K562 (cell line): ENCODE data around the gene DBNDD2. TPM values are rescaled to one million over a fixed set of nuclear protein-coding genes. Genes with fewer than 3 reads are reported as not detected.
A peak's percentile ranks its signal among the peaks of the same experiment; 100 is the strongest.

Experiments
- ATAC-seq: fragments of 200-7000 bp; cut with Tn5 transposase; 3 replicates; pipeline ENCODE4 v1.9.1; 2020; ENCODE audit warnings: moderate library complexity
- BruUV-seq: library from RNA; stranded (reverse); fragments of 400-500 nt; replicated peaks from 2 replicates; lab custom pipeline; 2021; lab: Mats Ljungman, UMichigan
- CTCF ChIA-PET: fragments of 300-600 bp; formaldehyde crosslinking; extraction: SDS; loops from one replicate; lab custom pipeline; 2021; ENCODE audit warnings: low intra/inter-chr PET ratio; lab: Yijun Ruan, JAX
- POLR2A ChIA-PET: fragments of 300-600, 350-650 bp; sonication (Branson Sonifier 250); formaldehyde crosslinking; extraction: SDS; loops from one replicate; lab custom pipeline; 2021; ENCODE audit warnings: antibody characterized with exemption, inconsistent platforms; lab: Yijun Ruan, JAX
- DNase-seq, 4 experiments: peaks; one replicate each; pipeline versions ENCODE4 v3.0.0 to v3.0.0-alpha.2; 2011 to 2018; ENCODE audit warnings: low spot score in 3 of 4, mixed read lengths in 3 of 4; ENCODE audit errors: extremely low read depth in 1 of 4
- FAIRE-seq: peaks from 2 replicates; lab custom pipeline; 2011; peaks lifted over from hg19 to GRCh38; lab: Jason Lieb, UNC
- H2AFZ ChIP-seq: 2 replicates; pipeline ENCODE4 v1.6.0; 2011; ENCODE audit warnings: low read depth, low read length, control low read depth, inconsistent platforms
- H3K27ac ChIP-seq: fragments of 200-600 bp; 3 replicates; pipeline ENCODE4 v1.8.0; 2011; ENCODE audit warnings: low read depth, mild to moderate bottlenecking, control low read depth, inconsistent platforms, low read length, moderate library complexity, mixed read lengths; ENCODE audit errors: extremely low read depth
- H3K27me3 ChIP-seq, 2 experiments: fragments of 300-600 bp in 1 of 2; 2 replicates in 1 of 2; 3 replicates in 1 of 2; pipeline versions ENCODE4 v1.6.0 to v1.8.0; 2011; ENCODE audit warnings: inconsistent platforms in 2 of 2, low read length in 2 of 2, mild to moderate bottlenecking in 1 of 2, mixed read lengths in 1 of 2, moderate library complexity in 1 of 2; ENCODE audit not compliant: control insufficient read depth in 2 of 2, insufficient read depth in 2 of 2
- H3K36me3 ChIP-seq: fragments of 300-600 bp; 3 replicates; pipeline ENCODE4 v1.8.0; 2011; ENCODE audit warnings: mild to moderate bottlenecking, low read length, inconsistent platforms; ENCODE audit not compliant: control insufficient read depth, insufficient read depth
- H3K4me1 ChIP-seq, 2 experiments: fragments of 200-600 bp in 1 of 2; replicated peaks in 1 of 2; 2 replicates in 1 of 2; 3 replicates in 1 of 2; pipeline versions ENCODE4 v1.5.1 to v1.8.0; 2011; ENCODE audit warnings: inconsistent platforms in 2 of 2, low read length in 2 of 2, mild to moderate bottlenecking in 1 of 2, mixed read lengths in 1 of 2, moderate library complexity in 1 of 2; ENCODE audit not compliant: control insufficient read depth in 2 of 2, insufficient read depth in 2 of 2
- H3K4me2 ChIP-seq: 2 replicates; pipeline ENCODE4 v1.6.1; 2011; ENCODE audit warnings: low read length, control low read depth, inconsistent platforms, mixed read lengths; ENCODE audit not compliant: insufficient read depth
- H3K4me3 ChIP-seq: fragments of 200-600 bp; sonication (generic), shearing (Covaris generic); 2 replicates; pipeline ENCODE4 v1.5.1; 2016; ENCODE audit warnings: control low read depth, inconsistent platforms
- H3K79me2 ChIP-seq: fragments of 200-600 bp; 3 replicates; pipeline ENCODE4 v1.8.0; 2011; ENCODE audit warnings: low read length, inconsistent platforms; ENCODE audit not compliant: control insufficient read depth, insufficient read depth
- H3K9ac ChIP-seq, 2 experiments: 2 replicates each; pipeline versions ENCODE4 v1.6.0 to v1.6.1; 2011; ENCODE audit warnings: low read depth in 2 of 2, low read length in 2 of 2, control low read depth in 1 of 2, inconsistent platforms in 1 of 2, mild to moderate bottlenecking in 1 of 2, mixed read lengths in 1 of 2; ENCODE audit not compliant: insufficient read depth in 1 of 2
- H3K9me1 ChIP-seq: one replicate; pipeline ENCODE4 v1.6.0; 2011; ENCODE audit warnings: inconsistent platforms, mild to moderate bottlenecking, low read length, moderate library complexity; ENCODE audit not compliant: control insufficient read depth, insufficient read depth
- H3K9me3 ChIP-seq: replicated peaks from 2 replicates; pipeline ENCODE4 v1.5.1; 2011; ENCODE audit warnings: low read depth, low read length, inconsistent platforms; ENCODE audit not compliant: control insufficient read depth, insufficient read depth
- H4K20me1 ChIP-seq: replicated peaks from 2 replicates; pipeline ENCODE4 v1.6.1; 2011; ENCODE audit warnings: low read length, inconsistent platforms, mixed read lengths; ENCODE audit not compliant: control insufficient read depth, insufficient read depth
- GATAD2A ChIP-seq: fragments of 450-650 bp; IDR thresholded peaks from 2 replicates; pipeline ENCODE4 v1.6.1; 2017
- ILF3 ChIP-seq: fragments of 450-650 bp; IDR thresholded peaks from 2 replicates; pipeline ENCODE4 v1.6.1; 2018; ENCODE audit warnings: antibody characterized with exemption, mild to moderate bottlenecking, moderate library complexity, borderline replicate concordance
- NFE2 ChIP-seq: IDR thresholded peaks from 2 replicates; pipeline ENCODE4 v1.6.1; 2014; ENCODE audit warnings: antibody characterized with exemption, low read depth
- REST ChIP-seq, 2 experiments: fragments of 450-650 bp; formaldehyde crosslinking in 1 of 2; IDR thresholded peaks; 2 replicates each; pipeline versions ENCODE4 v1.4.0 to v1.6.1; 2014 to 2020; ENCODE audit warnings: mild to moderate bottlenecking in 2 of 2, borderline replicate concordance in 1 of 2, low read depth in 1 of 2
- ZNF121 ChIP-seq: sonication (generic); formaldehyde crosslinking; conservative IDR thresholded peaks from 2 replicates; pipeline ENCODE4 v1.8.0; 2022; ENCODE audit warnings: missing genetic modification reagents
- ZNF134 ChIP-seq: fragments of 250-450 bp; sonication (Bioruptor Pico); conservative IDR thresholded peaks from 2 replicates; pipeline ENCODE4 v1.4.0; 2020
- ZNF41 ChIP-seq: fragments of 250-450 bp; sonication (Bioruptor Pico); conservative IDR thresholded peaks from 2 replicates; pipeline ENCODE4 v1.4.0; 2020; ENCODE audit warnings: mild to moderate bottlenecking
- ZNF695 ChIP-seq: fragments of 450-650 bp; formaldehyde crosslinking; IDR thresholded peaks from 2 replicates; pipeline ENCODE4 v1.4.0; 2020; ENCODE audit warnings: mild to moderate bottlenecking, moderate library complexity
- ZNF75A ChIP-seq: fragments of 450-650 bp; formaldehyde crosslinking; IDR thresholded peaks from 2 replicates; pipeline ENCODE4 v1.4.0; 2020; ENCODE audit warnings: mild to moderate bottlenecking
- WGBS: fragments of 100-300 bp; shearing (Covaris generic); methylation state at CpG from one replicate; pipeline ENCODE4 v1.1.6; 2016; ENCODE audit warnings: low coverage, mixed read lengths; ENCODE audit not compliant: insufficient coverage; ENCODE audit errors: missing lambda C conversion rate; 5-methylcytosine and 5-hydroxymethylcytosine counted together
- in situ Hi-C: fragments of 300-500 bp; cut with MboI; formaldehyde crosslinking; loops from 4 replicates; pipeline ENCODE4 v1.15.0; 2018; ENCODE audit warnings: inconsistent platforms, mixed read lengths
- intact Hi-C: fragments of 100-400 bp; cut with micrococcal nuclease; formaldehyde crosslinking; loops from 2 replicates; pipeline ENCODE4 v1.14.2; 2022
- polyA plus RNA-seq, 8 experiments: library from polyadenylated mRNA; depleted of rRNA in 4 of 8; stranded (reverse) in 5 of 8; unstranded in 3 of 8; fragments of >200 nt; fragmentation: Nextera tagmentation in 2 of 8; fragmentation: Illumina TruSeq in 1 of 8; extraction: Ambion mirVana in 2 of 8; extraction: Trizol in 1 of 8; gene quantifications; 2 replicates each; pipeline versions ENCODE4 v1.2.1 to v1.2.3, GENCODE V29; 2011 to 2014; ENCODE audit warnings: inconsistent platforms in 1 of 8, missing spikeins in 1 of 8
- total RNA-seq, 7 experiments: library from RNA; depleted of rRNA in 6 of 7; stranded (reverse); fragments of >200 nt in 6 of 7; fragmentation: Illumina TruSeq in 2 of 7; extraction: Trizol in 2 of 7; gene quantifications; 2 replicates each; pipeline versions ENCODE4 v1.2.1 to v1.2.3, GENCODE V29; 2011 to 2021; ENCODE audit warnings: low replicate concordance in 1 of 7
- TF ChIP-seq, protein P1 (sequence below): fragments of 450-650 bp; formaldehyde crosslinking; IDR thresholded peaks from 2 replicates; pipeline ENCODE4 v1.4.0; 2020; ENCODE audit warnings: mild to moderate bottlenecking, moderate library complexity
- TF ChIP-seq, protein P2 (sequence below): sonication (generic); formaldehyde crosslinking; IDR thresholded peaks from 2 replicates; pipeline ENCODE4 v1.8.0; 2022; ENCODE audit warnings: mild to moderate bottlenecking, missing genetic modification reagents, borderline replicate concordance

DBNDD2 gene
- total and polyA plus RNA-seq, 9 of the 15 experiments (the other 6 are each of a cell fraction or from before 2014, with no cell fraction given): 12.8 to 64.0 (median 35.8) TPM

DNA sequence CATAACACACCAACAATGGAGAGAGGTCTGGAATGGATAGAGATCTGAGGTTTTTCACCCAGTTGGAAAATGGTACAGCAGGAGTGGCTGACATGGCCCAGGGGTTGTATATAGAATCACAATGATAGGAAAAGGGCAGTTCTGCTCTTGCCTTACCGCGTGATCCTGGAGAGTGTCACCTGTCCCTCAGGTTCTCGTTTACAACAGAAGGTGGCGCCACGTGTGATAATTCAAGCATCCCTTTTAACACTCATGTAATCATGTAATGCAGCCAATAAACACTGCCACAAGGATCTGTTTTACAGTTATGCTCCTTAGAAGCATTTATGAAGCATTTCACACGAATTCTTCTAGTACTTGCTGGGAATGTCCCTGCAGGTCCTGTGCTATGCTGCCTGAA is 48.5 kb downstream of the DBNDD2 start:
- no TSS peak for BruUV-seq
- Histone ChIP-seq H3K27ac (no peak overlapping the region), H3K9me1 (no peaks in the 10 kb centered on the region), H3K79me2 (no peaks in the 10 kb centered on the region), H3K9me3 (no peaks in the 10 kb centered on the region), H3K4me1 (no peaks in the 10 kb centered on the region), H3K4me3 (no peak overlapping the region), H3K9ac (no peak overlapping the region), H3K4me2 (no peak overlapping the region), H2AFZ (no peak overlapping the region), H3K27me3 (peaks cover 17 to 19% of the 10 kb centered on the region in 2 experiments), H3K36me3 (no peaks in the 10 kb centered on the region), H4K20me1 (no peaks in the 10 kb centered on the region)
- ChIA-PET CTCF (interaction anchor here (1.2 kb wide), 1 partner anchor 315 kb away, joined by 4 read pairs; no protein-coding TSS in a partner anchor), POLR2A (no interaction called here)
- intact Hi-C loops (loop anchor here (5.0 kb wide), 1 partner anchor 316 kb away; no protein-coding TSS in a partner anchor), in situ Hi-C loops (loop anchor here (10.0 kb wide), 1 partner anchor 318 kb away; no protein-coding TSS in a partner anchor)
- peak; percentile 76 for FAIRE-seq
- WGBS: 2% methylated on average over 6 of the region's 6 CpGs
- peak; percentile 83 for ATAC-seq
- DNase-seq: peak in 3 of 4 experiments; percentile 34 to 55 (median 49)
- no peak for TF ChIP-seq ZNF75A (CRISPR knock-in tag)
- TF ChIP-seq ZNF121 (CRISPR knock-in tag): no peak
- TF ChIP-seq GATAD2A: no peak
- TF ChIP-seq, protein P1, sequence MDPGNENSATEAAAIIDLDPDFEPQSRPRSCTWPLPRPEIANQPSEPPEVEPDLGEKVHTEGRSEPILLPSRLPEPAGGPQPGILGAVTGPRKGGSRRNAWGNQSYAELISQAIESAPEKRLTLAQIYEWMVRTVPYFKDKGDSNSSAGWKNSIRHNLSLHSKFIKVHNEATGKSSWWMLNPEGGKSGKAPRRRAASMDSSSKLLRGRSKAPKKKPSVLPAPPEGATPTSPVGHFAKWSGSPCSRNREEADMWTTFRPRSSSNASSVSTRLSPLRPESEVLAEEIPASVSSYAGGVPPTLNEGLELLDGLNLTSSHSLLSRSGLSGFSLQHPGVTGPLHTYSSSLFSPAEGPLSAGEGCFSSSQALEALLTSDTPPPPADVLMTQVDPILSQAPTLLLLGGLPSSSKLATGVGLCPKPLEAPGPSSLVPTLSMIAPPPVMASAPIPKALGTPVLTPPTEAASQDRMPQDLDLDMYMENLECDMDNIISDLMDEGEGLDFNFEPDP: no peak
- TF ChIP-seq ZNF695 (CRISPR knock-in tag): no peak
- TF ChIP-seq, protein P2, sequence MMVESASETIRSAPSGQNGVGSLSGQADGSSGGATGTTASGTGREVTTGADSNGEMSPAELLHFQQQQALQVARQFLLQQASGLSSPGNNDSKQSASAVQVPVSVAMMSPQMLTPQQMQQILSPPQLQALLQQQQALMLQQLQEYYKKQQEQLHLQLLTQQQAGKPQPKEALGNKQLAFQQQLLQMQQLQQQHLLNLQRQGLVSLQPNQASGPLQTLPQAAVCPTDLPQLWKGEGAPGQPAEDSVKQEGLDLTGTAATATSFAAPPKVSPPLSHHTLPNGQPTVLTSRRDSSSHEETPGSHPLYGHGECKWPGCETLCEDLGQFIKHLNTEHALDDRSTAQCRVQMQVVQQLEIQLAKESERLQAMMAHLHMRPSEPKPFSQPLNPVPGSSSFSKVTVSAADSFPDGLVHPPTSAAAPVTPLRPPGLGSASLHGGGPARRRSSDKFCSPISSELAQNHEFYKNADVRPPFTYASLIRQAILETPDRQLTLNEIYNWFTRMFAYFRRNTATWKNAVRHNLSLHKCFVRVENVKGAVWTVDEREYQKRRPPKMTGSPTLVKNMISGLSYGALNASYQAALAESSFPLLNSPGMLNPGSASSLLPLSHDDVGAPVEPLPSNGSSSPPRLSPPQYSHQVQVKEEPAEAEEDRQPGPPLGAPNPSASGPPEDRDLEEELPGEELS: no peak
- peak; percentile 23; the same call in 1 of the 2 replicates for TF ChIP-seq REST (IDR thresholded peaks at IDR 0.05; ENCODE audit: borderline replicate concordance)
- no peak for TF ChIP-seq REST (CRISPR knock-in tag; IDR thresholded peaks at IDR 0.05; ENCODE audit: low read depth)
- TF ChIP-seq ILF3: no peak
- no peak for TF ChIP-seq ZNF41
- no peak for TF ChIP-seq NFE2
- no peak for TF ChIP-seq ZNF134
